HCT116 (cell line): Measurements from ENCODE around the gene MIA3. TPM values are rescaled to one million over a fixed set of nuclear protein-coding genes. Genes with fewer than 3 reads are reported as not detected.

Source experiments
- ATAC-seq: fragments of 200-7000 bp; cut with Tn5 transposase; 2 replicates; pipeline ENCODE4 v1.9.1; 2020; ENCODE audit warnings: mild to moderate bottlenecking, moderate library complexity
- BruUV-seq: library from RNA; stranded (reverse); fragments of 400-500 nt; replicated peaks from 2 replicates; lab custom pipeline; 2021; lab: Mats Ljungman, UMichigan
- CTCF ChIA-PET: fragments of 300-600 bp; sonication (Branson Sonifier 250); formaldehyde crosslinking; loops from one replicate; lab custom pipeline; 2021; ENCODE audit warnings: antibody characterized with exemption; lab: Charles Lee
- POLR2A ChIA-PET: fragments of 300-600, 350-600 bp; sonication (Branson Sonifier 250); formaldehyde crosslinking; loops from one replicate; lab custom pipeline; 2021; ENCODE audit warnings: antibody characterized with exemption; lab: Charles Lee
- RAD21 ChIA-PET, 2 experiments: fragments of 300-600 bp; sonication (Branson Sonifier 250); formaldehyde crosslinking; loops; one replicate each; lab custom pipeline; 2023; ENCODE audit warnings: low total read pairs in 2 of 2; ENCODE audit not compliant: uncharacterized antibody in 2 of 2, unreplicated experiment in 2 of 2, low non-redundant PET in 1 of 2; lab: Charles Lee
- DNase-seq: peaks from one replicate; pipeline ENCODE4 v3.0.0-alpha.2; 2010; ENCODE audit warnings: low read depth, low spot score
- H2AFZ ChIP-seq: fragments of 200-600 bp; shearing (Covaris generic), sonication (generic); 2 replicates; pipeline ENCODE4 v1.6.1; 2017; ENCODE audit warnings: low read depth, mixed run types, mixed read lengths, antibody characterized with exemption, low read length; ENCODE audit not compliant: poor library complexity, severe bottlenecking
- H3K27ac ChIP-seq: 2 replicates; pipeline ENCODE4 v1.5.1; 2012; ENCODE audit warnings: low read depth, low read length
- H3K27me3 ChIP-seq: fragments of 200-600 bp; sonication (generic); 2 replicates; pipeline ENCODE4 v1.6.1; 2016; ENCODE audit warnings: mixed run types, low read length, mixed read lengths; ENCODE audit not compliant: insufficient read depth
- H3K36me3 ChIP-seq, 2 experiments: fragments of 200-500 bp in 1 of 2; fragments of 200-600 bp in 1 of 2; sonication (Bioruptor generic) in 1 of 2; sonication (generic) in 1 of 2; 2 replicates each; pipeline versions ENCODE4 v1.5.1 to v1.6.1; 2014 to 2016; ENCODE audit warnings: low read length in 2 of 2, inconsistent platforms in 1 of 2, mixed read lengths in 1 of 2, mixed run types in 1 of 2; ENCODE audit not compliant: insufficient read depth in 2 of 2, control insufficient read depth in 1 of 2
- H3K4me1 ChIP-seq, 2 experiments: fragments of 200-600 bp in 1 of 2; sonication (generic) in 1 of 2; 2 replicates each; pipeline versions ENCODE4 v1.5.1 to v1.6.1; 2012 to 2017; ENCODE audit warnings: low read length in 2 of 2, inconsistent platforms in 1 of 2, mild to moderate bottlenecking in 1 of 2, mixed read lengths in 1 of 2, mixed run types in 1 of 2, moderate library complexity in 1 of 2; ENCODE audit not compliant: insufficient read depth in 2 of 2, control insufficient read depth in 1 of 2
- H3K4me2 ChIP-seq: fragments of 200-600 bp; sonication (generic); 2 replicates; pipeline ENCODE4 v1.6.1; 2017; ENCODE audit warnings: mixed run types, low read length, mixed read lengths
- H3K4me3 ChIP-seq, 2 experiments: fragments of 200-600 bp in 1 of 2; sonication (generic) in 1 of 2; replicated peaks in 1 of 2; 2 replicates each; pipeline ENCODE4 v1.5.1; 2011 to 2016; ENCODE audit warnings: low read length in 2 of 2, control low read depth in 1 of 2, low read depth in 1 of 2, mild to moderate bottlenecking in 1 of 2, mixed read lengths in 1 of 2, mixed run types in 1 of 2
- H3K79me2 ChIP-seq: fragments of 200-600 bp; sonication (generic); 2 replicates; pipeline ENCODE4 v1.6.1; 2017; ENCODE audit warnings: mild to moderate bottlenecking, mixed run types, low read length, moderate library complexity, mixed read lengths; ENCODE audit not compliant: insufficient read depth
- H3K9ac ChIP-seq: fragments of 200-600 bp; sonication (generic); 2 replicates; pipeline ENCODE4 v1.6.1; 2016; ENCODE audit warnings: low read length, mixed read lengths
- H3K9me2 ChIP-seq: fragments of 200-600 bp; sonication (generic), shearing (Covaris generic); 2 replicates; pipeline ENCODE4 v1.6.1; 2017; ENCODE audit warnings: mixed run types, mild to moderate bottlenecking, moderate library complexity; ENCODE audit not compliant: insufficient read depth
- H3K9me3 ChIP-seq, 2 experiments: fragments of 200-500 bp in 1 of 2; fragments of 200-600 bp in 1 of 2; sonication (Bioruptor generic) in 1 of 2; sonication (generic) in 1 of 2; 2 replicates each; pipeline ENCODE4 v1.6.1; 2014 to 2017; ENCODE audit warnings: low read length in 2 of 2, mixed read lengths in 2 of 2, inconsistent platforms in 1 of 2, low read depth in 1 of 2, mild to moderate bottlenecking in 1 of 2, mixed run types in 1 of 2, moderate library complexity in 1 of 2; ENCODE audit not compliant: control insufficient read depth in 1 of 2, insufficient read depth in 1 of 2
- H4K20me1 ChIP-seq: fragments of 200-600 bp; sonication (generic), shearing (Covaris generic); 2 replicates; pipeline ENCODE4 v1.6.1; 2017; ENCODE audit warnings: mixed run types, mild to moderate bottlenecking, moderate library complexity; ENCODE audit not compliant: insufficient read depth
- CBX3 ChIP-seq: IDR thresholded peaks from 2 replicates; pipeline ENCODE4 v1.6.1; 2012; ENCODE audit warnings: low read depth
- EZH2 ChIP-seq: fragments of 200-600 bp; sonication (generic); IDR thresholded peaks from 2 replicates; pipeline ENCODE4 v1.6.1; 2017; ENCODE audit warnings: antibody characterized with exemption, mixed run types
- EZH2phosphoT487 ChIP-seq: fragments of 200-600 bp; IDR thresholded peaks from 2 replicates; pipeline ENCODE4 v1.6.1; 2018; ENCODE audit warnings: antibody characterized with exemption, borderline replicate concordance
- FOSL1 ChIP-seq: IDR thresholded peaks from 2 replicates; pipeline ENCODE4 v1.6.1; 2012; ENCODE audit warnings: low read depth
- POLR2A ChIP-seq: IDR thresholded peaks from 2 replicates; pipeline ENCODE4 v1.7.0; 2011; ENCODE audit warnings: borderline replicate concordance; ENCODE audit not compliant: insufficient read depth, insufficient read length; ENCODE audit errors: extremely low read depth
- POLR2AphosphoS5 ChIP-seq: IDR thresholded peaks from 2 replicates; pipeline ENCODE4 v1.6.1; 2011; ENCODE audit warnings: mild to moderate bottlenecking, low read depth, low read length, moderate library complexity
- RAD21 ChIP-seq: IDR thresholded peaks from 2 replicates; pipeline ENCODE4 v1.6.1; 2012; ENCODE audit warnings: low read depth, mild to moderate bottlenecking
- SIN3A ChIP-seq: IDR thresholded peaks from 2 replicates; pipeline ENCODE4 v1.6.1; 2012; ENCODE audit warnings: low read depth
- SP1 ChIP-seq: IDR thresholded peaks from 2 replicates; pipeline ENCODE4 v1.6.1; 2012; ENCODE audit warnings: low read depth
- SRF ChIP-seq: IDR thresholded peaks from 2 replicates; pipeline ENCODE4 v1.6.1; 2012; ENCODE audit warnings: low read depth
- TCF7L2 ChIP-seq: IDR thresholded peaks from 2 replicates; pipeline ENCODE4 v1.7.0; 2011; ENCODE audit warnings: borderline replicate concordance, inconsistent platforms; ENCODE audit not compliant: insufficient read depth, insufficient read length; ENCODE audit errors: extremely low read depth
- YY1 ChIP-seq: IDR thresholded peaks from 2 replicates; pipeline ENCODE4 v1.6.1; 2011; ENCODE audit warnings: low read length, low read depth, moderate library complexity, mild to moderate bottlenecking; ENCODE audit not compliant: insufficient replicate concordance; ENCODE audit errors: extremely low read depth
- ZFX ChIP-seq: fragments of 450-650 bp; IDR thresholded peaks from 2 replicates; pipeline ENCODE4 v1.6.1; 2017
- intact Hi-C: fragments of 100-400 bp; cut with micrococcal nuclease; formaldehyde crosslinking; loops from 2 replicates; pipeline ENCODE4 v1.10.0; 2022
- total RNA-seq: library from RNA; stranded (reverse); gene quantifications from one replicate; pipeline ENCODE4 v1.2.1, GENCODE V29; 2021; ENCODE audit not compliant: unreplicated experiment
- TF ChIP-seq, protein P1 (sequence below): IDR thresholded peaks from 2 replicates; pipeline ENCODE4 v1.6.1; 2012
- TF ChIP-seq, protein P2 (sequence below), 3 experiments: fragments of 200-600 bp in 1 of 3; sonication (generic) in 1 of 3; IDR thresholded peaks in 2 of 3; conservative IDR thresholded peaks in 1 of 3; 2 replicates each; pipeline ENCODE4 v1.5.1; 2012 to 2017; ENCODE audit warnings: low read depth in 2 of 3, low read length in 2 of 3, antibody characterized with exemption in 1 of 3, borderline replicate concordance in 1 of 3, control low read depth in 1 of 3, mild to moderate bottlenecking in 1 of 3, mixed read lengths in 1 of 3, mixed run types in 1 of 3, moderate library complexity in 1 of 3; ENCODE audit not compliant: insufficient read depth in 1 of 3

The MIA3 gene
- total RNA-seq, 1 experiment from 2014 or later, result 62.7 TPM

DNA sequence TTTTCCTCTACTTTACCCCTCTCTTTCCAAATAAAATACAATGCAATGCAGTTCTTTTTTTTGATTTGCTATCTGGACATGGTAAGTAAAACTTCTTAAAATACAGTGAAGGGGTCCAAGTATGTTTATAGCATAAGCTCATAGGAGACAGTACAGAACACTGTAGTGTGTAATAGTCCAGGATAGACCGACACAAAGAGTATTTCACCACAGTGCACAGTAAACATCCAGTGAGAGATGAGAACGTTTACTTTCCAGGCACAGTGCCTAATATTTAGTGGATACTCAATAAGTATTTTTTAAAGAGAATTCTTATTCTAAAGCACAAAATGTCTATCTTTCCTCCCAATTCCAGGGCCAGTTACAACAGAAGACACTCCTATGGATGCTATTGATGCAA is 14.9 kb downstream of the MIA3 start (continued):
- no peak for TF ChIP-seq TCF7L2
- no peak for TF ChIP-seq POLR2AphosphoS5
- no peak for TF ChIP-seq YY1
- no peak for TF ChIP-seq CBX3
- TF ChIP-seq EZH2phosphoT487, result no peak
- no peak for TF ChIP-seq SRF
- no peak for TF ChIP-seq POLR2A
- TF ChIP-seq, protein P1, sequence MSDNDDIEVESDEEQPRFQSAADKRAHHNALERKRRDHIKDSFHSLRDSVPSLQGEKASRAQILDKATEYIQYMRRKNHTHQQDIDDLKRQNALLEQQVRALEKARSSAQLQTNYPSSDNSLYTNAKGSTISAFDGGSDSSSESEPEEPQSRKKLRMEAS, result no peak
- no peak for TF ChIP-seq ZFX

DNA sequence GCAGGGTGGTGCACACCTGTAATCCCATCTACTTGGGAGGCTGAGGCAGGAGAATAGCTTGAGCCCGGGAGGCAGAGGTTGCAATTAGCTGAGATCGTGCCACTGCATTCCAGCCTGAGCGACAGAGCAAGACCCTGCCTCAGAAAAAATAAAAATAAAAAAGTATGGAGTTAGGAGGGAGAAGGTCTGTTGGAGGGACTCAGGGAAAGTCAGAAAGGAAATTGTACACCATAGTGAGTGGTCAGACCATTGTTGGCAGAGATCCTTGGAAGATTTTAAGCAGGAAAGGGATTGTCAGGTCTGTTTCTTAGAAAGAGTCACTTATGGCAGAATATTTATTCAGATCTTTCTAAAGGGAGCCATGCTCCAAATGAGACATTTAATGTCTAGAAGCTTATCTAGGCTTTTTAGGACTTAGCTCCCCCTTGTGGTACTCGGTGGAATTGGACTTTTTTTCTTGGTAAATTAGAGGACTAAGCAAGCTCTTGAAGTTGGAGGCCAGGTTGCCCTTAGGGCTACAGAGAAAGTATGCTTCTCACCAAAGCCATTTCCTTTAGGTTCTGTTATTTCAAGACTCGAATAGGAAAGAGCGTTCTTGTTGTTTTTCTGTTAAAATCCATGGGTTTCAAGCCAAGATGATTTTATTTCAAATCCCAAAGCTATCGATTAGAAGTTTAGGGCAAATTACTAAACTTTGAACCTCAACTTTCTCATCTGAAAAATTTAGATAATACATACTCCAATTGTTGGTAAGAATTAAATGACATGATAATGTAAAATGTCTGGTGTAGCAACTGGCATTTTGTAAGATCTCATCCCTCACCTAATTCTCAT is 16.5 kb downstream of the MIA3 start:
- H3K4me2 ChIP-seq, result no peak overlapping the region
- RAD21 ChIA-PET, result interaction anchor here in 1 of 2 experiments (0.7 to 1.4 kb wide), 2 partner anchors 80 to 169 kb away, joined by 3 to 7 read pairs; no protein-coding TSS in a partner anchor
- H4K20me1 ChIP-seq, result no peaks in the 10 kb centered on the region
- CTCF ChIA-PET, result interaction anchor here (0.8 to 2.0 kb wide), 19 partner anchors 9 to 499 kb away, joined by 3 to 36 read pairs (median 3); partner anchors contain the start of gene TAF1A
- intact Hi-C loops, result no loop called here
- no peak overlapping the region for H3K4me3 ChIP-seq
- H3K27ac ChIP-seq, result no peak overlapping the region
- H2AFZ ChIP-seq, result no peak overlapping the region
- BruUV-seq, result no TSS peak
- H3K79me2 ChIP-seq, result no peaks in the 10 kb centered on the region
- H3K4me1 ChIP-seq, result no peaks in the 10 kb centered on the region
- POLR2A ChIA-PET, result interaction anchor here (1.2 kb wide), 1 partner anchor 169 kb away, joined by 7 read pairs; no protein-coding TSS in a partner anchor
- DNase-seq (peak; percentile 85), ATAC-seq (peak; percentile 81)
- peaks cover 5 to 13% of the 10 kb centered on the region in 2 experiments; a peak in 2 of 4 replicates for H3K36me3 ChIP-seq
- no peak overlapping the region for H3K9ac ChIP-seq
- TF ChIP-seq, protein P1, result no peak
- TF ChIP-seq FOSL1 (no peak), SIN3A (no peak), EZH2 (no peak), TCF7L2 (no peak), YY1 (no peak), SP1 (no peak), RAD21 (peak; percentile 83)
- TF ChIP-seq, protein P2, sequence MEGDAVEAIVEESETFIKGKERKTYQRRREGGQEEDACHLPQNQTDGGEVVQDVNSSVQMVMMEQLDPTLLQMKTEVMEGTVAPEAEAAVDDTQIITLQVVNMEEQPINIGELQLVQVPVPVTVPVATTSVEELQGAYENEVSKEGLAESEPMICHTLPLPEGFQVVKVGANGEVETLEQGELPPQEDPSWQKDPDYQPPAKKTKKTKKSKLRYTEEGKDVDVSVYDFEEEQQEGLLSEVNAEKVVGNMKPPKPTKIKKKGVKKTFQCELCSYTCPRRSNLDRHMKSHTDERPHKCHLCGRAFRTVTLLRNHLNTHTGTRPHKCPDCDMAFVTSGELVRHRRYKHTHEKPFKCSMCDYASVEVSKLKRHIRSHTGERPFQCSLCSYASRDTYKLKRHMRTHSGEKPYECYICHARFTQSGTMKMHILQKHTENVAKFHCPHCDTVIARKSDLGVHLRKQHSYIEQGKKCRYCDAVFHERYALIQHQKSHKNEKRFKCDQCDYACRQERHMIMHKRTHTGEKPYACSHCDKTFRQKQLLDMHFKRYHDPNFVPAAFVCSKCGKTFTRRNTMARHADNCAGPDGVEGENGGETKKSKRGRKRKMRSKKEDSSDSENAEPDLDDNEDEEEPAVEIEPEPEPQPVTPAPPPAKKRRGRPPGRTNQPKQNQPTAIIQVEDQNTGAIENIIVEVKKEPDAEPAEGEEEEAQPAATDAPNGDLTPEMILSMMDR (IDR thresholded peaks at IDR 0.05 in 2 of 3, conservative IDR thresholded peaks at IDR 0.05 in 1 of 3; ENCODE audit: borderline replicate concordance in 1 of 3, insufficient read depth in 1 of 3, low read depth in 2 of 3, low read length in 2 of 3), result peak; percentile 79 to 89 (median 85)
- no peaks in the 10 kb centered on the region for H3K9me3 ChIP-seq
- H3K27me3 ChIP-seq, result no peaks in the 10 kb centered on the region
- no peaks in the 10 kb centered on the region for H3K9me2 ChIP-seq
